Astrocyte (in vitro differentiated cells and primary cell): ENCODE data around the gene ADRA2B.

Experiments used
- EZH2 ChIP-seq: IDR thresholded peaks from 2 replicates; pipeline ENCODE4 v1.6.1; 2012; ENCODE audit warnings: mild to moderate bottlenecking, low read length, inconsistent platforms; ENCODE audit not compliant: insufficient read depth
- TF ChIP-seq, protein P1 (sequence below): IDR thresholded peaks from 2 replicates; pipeline ENCODE4 v1.5.1; 2011; ENCODE audit warnings: low read depth, mild to moderate bottlenecking, inconsistent platforms, low read length, moderate library complexity; ENCODE audit not compliant: insufficient read depth

GRCh38 chr2:96075199-96075771 lies 41.1 kb downstream of the ADRA2B start:
- TF ChIP-seq EZH2 = no peak
- TF ChIP-seq, protein P1, sequence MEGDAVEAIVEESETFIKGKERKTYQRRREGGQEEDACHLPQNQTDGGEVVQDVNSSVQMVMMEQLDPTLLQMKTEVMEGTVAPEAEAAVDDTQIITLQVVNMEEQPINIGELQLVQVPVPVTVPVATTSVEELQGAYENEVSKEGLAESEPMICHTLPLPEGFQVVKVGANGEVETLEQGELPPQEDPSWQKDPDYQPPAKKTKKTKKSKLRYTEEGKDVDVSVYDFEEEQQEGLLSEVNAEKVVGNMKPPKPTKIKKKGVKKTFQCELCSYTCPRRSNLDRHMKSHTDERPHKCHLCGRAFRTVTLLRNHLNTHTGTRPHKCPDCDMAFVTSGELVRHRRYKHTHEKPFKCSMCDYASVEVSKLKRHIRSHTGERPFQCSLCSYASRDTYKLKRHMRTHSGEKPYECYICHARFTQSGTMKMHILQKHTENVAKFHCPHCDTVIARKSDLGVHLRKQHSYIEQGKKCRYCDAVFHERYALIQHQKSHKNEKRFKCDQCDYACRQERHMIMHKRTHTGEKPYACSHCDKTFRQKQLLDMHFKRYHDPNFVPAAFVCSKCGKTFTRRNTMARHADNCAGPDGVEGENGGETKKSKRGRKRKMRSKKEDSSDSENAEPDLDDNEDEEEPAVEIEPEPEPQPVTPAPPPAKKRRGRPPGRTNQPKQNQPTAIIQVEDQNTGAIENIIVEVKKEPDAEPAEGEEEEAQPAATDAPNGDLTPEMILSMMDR = no peak
